IMR-90 (cell line): Measurements from ENCODE around the gene CCDC92. TPM values are rescaled to one million over a fixed set of nuclear protein-coding genes. Genes with fewer than 3 reads are reported as not detected.

Source experiments
- ATAC-seq: fragments of 200-7000 bp; cut with Tn5 transposase; 2 replicates; pipeline ENCODE4 v1.9.1; 2020; ENCODE audit warnings: low read depth, mild to moderate bottlenecking, moderate library complexity
- BruUV-seq: library from RNA; stranded (reverse); fragments of 400-500 nt; replicated peaks from 2 replicates; lab custom pipeline; 2021; lab: Mats Ljungman, UMichigan
- CTCF ChIA-PET: fragments of 300-600 bp; formaldehyde crosslinking; extraction: SDS; loops from one replicate; lab custom pipeline; 2021; ENCODE audit warnings: antibody characterized with exemption; lab: Yijun Ruan, JAX
- POLR2A ChIA-PET: fragments of 300-600 bp; sonication (Branson Sonifier 250); formaldehyde crosslinking; loops from one replicate; lab custom pipeline; 2022; ENCODE audit warnings: antibody characterized with exemption; ENCODE audit not compliant: unreplicated experiment; lab: Charles Lee
- DNase-seq: peaks from one replicate; pipeline ENCODE4 v3.0.0; 2013
- H2AFZ ChIP-seq: replicated peaks from 2 replicates; pipeline ENCODE3; 2013; ENCODE audit warnings: low read length, mild to moderate bottlenecking; ENCODE audit not compliant: poor library complexity
- H2AK5ac ChIP-seq: 2 replicates; pipeline ENCODE4 v1.6.1; 2013; ENCODE audit warnings: low read depth, low read length, inconsistent platforms
- H2AK9ac ChIP-seq: replicated peaks from 2 replicates; pipeline ENCODE3; 2013; ENCODE audit warnings: mild to moderate bottlenecking, low read depth, low read length, moderate library complexity; ENCODE audit not compliant: poor library complexity
- H2BK120ac ChIP-seq: 2 replicates; pipeline ENCODE4 v1.6.1; 2013; ENCODE audit warnings: low read depth, low read length, inconsistent platforms
- H2BK15ac ChIP-seq: 3 replicates; pipeline ENCODE4 v1.6.1; 2013; ENCODE audit warnings: low read depth, low read length, inconsistent platforms
- H2BK20ac ChIP-seq: 2 replicates; pipeline ENCODE4 v1.6.1; 2013; ENCODE audit warnings: low read depth, mild to moderate bottlenecking, inconsistent platforms, low read length, moderate library complexity
- H2BK5ac ChIP-seq: 2 replicates; pipeline ENCODE4 v1.6.1; 2013; ENCODE audit warnings: mild to moderate bottlenecking, low read depth, low read length, inconsistent platforms; ENCODE audit not compliant: poor library complexity, severe bottlenecking
- H3K14ac ChIP-seq: replicated peaks from 2 replicates; pipeline ENCODE4 v1.6.1; 2013; ENCODE audit warnings: low read depth, low read length, inconsistent platforms
- H3K18ac ChIP-seq: 2 replicates; pipeline ENCODE4 v1.6.1; 2013; ENCODE audit warnings: low read depth, low read length, control low read depth
- H3K23ac ChIP-seq: 2 replicates; pipeline ENCODE4 v1.6.1; 2013; ENCODE audit warnings: low read depth, low read length, inconsistent platforms
- H3K27ac ChIP-seq: 2 replicates; pipeline ENCODE4 v1.5.1; 2013; ENCODE audit warnings: mild to moderate bottlenecking, control low read depth, low read length; ENCODE audit not compliant: insufficient read depth
- H3K27me3 ChIP-seq: 2 replicates; pipeline ENCODE4 v1.6.1; 2013; ENCODE audit warnings: low read length; ENCODE audit not compliant: control insufficient read depth, insufficient read depth
- H3K36me3 ChIP-seq: 2 replicates; pipeline ENCODE4 v1.6.1; 2013; ENCODE audit warnings: low read length, mixed read lengths; ENCODE audit not compliant: control insufficient read depth, insufficient read depth
- H3K4ac ChIP-seq: 2 replicates; pipeline ENCODE4 v1.6.1; 2013; ENCODE audit warnings: low read depth, low read length, inconsistent platforms
- H3K4me1 ChIP-seq: 2 replicates; pipeline ENCODE4 v1.6.1; 2013; ENCODE audit warnings: low read length, mixed read lengths; ENCODE audit not compliant: control insufficient read depth, insufficient read depth
- H3K4me2 ChIP-seq: 2 replicates; pipeline ENCODE4 v1.6.1; 2013; ENCODE audit warnings: low read depth, mild to moderate bottlenecking, control low read depth, low read length, moderate library complexity
- H3K4me3 ChIP-seq: 2 replicates; pipeline ENCODE4 v1.5.1; 2013; ENCODE audit warnings: low read depth, mild to moderate bottlenecking, control low read depth, low read length, moderate library complexity; ENCODE audit not compliant: insufficient read depth
- H3K56ac ChIP-seq: 2 replicates; pipeline ENCODE4 v1.6.1; 2013; ENCODE audit warnings: low read length, inconsistent platforms; ENCODE audit not compliant: insufficient read depth; ENCODE audit errors: extremely low read depth
- H3K79me1 ChIP-seq, 2 experiments: 2 replicates each; pipeline ENCODE4 v1.6.1; 2013; ENCODE audit warnings: low read length in 2 of 2, inconsistent platforms in 1 of 2, low read depth in 1 of 2
- H3K9ac ChIP-seq: 2 replicates; pipeline ENCODE4 v1.6.1; 2013; ENCODE audit warnings: low read depth, low read length, control low read depth
- H3K9me1 ChIP-seq: 2 replicates; pipeline ENCODE4 v1.6.1; 2013; ENCODE audit warnings: low read length, inconsistent platforms; ENCODE audit not compliant: insufficient read depth
- H3K9me3 ChIP-seq: 2 replicates; pipeline ENCODE4 v1.6.1; 2013; ENCODE audit warnings: low read length; ENCODE audit not compliant: control insufficient read depth, insufficient read depth
- H4K20me1 ChIP-seq: 2 replicates; pipeline ENCODE4 v1.6.1; 2013; ENCODE audit warnings: low read length, inconsistent platforms; ENCODE audit not compliant: insufficient read depth
- H4K5ac ChIP-seq: 2 replicates; pipeline ENCODE4 v1.6.1; 2013; ENCODE audit warnings: mild to moderate bottlenecking, low read depth, low read length, control low read depth
- H4K8ac ChIP-seq, 2 experiments: 2 replicates each; pipeline ENCODE4 v1.6.1; 2013; ENCODE audit warnings: low read depth in 2 of 2, low read length in 2 of 2, control low read depth in 1 of 2, inconsistent platforms in 1 of 2
- H4K91ac ChIP-seq: 2 replicates; pipeline ENCODE4 v1.6.1; 2013; ENCODE audit warnings: low read depth, low read length, inconsistent platforms; ENCODE audit not compliant: insufficient read depth
- BHLHE40 ChIP-seq: fragments of 150-350 bp; IDR thresholded peaks from 2 replicates; pipeline ENCODE4 v1.6.1; 2016; ENCODE audit warnings: mild to moderate bottlenecking, low read depth, low read length
- CEBPB ChIP-seq: IDR thresholded peaks from 2 replicates; pipeline ENCODE4 v1.6.1; 2012; ENCODE audit warnings: low read depth, low read length, improper control_type of control experiment
- CHD1 ChIP-seq: IDR thresholded peaks from 2 replicates; pipeline ENCODE4 v1.6.1; 2012; ENCODE audit warnings: low read depth, low read length, improper control_type of control experiment
- CTCF ChIP-seq: conservative IDR thresholded peaks from 2 replicates; pipeline ENCODE4 v1.5.1; 2012; ENCODE audit warnings: mild to moderate bottlenecking, low read depth, low read length, improper control_type of control experiment
- ELK1 ChIP-seq: fragments of 150-350 bp; IDR thresholded peaks from 2 replicates; pipeline ENCODE4 v1.6.1; 2016; ENCODE audit warnings: low read depth, mild to moderate bottlenecking, low read length, moderate library complexity, borderline replicate concordance
- FOS ChIP-seq: fragments of 150-350 bp; IDR thresholded peaks from 2 replicates; pipeline ENCODE4 v1.6.1; 2016; ENCODE audit warnings: low read depth, low read length
- MAFK ChIP-seq: IDR thresholded peaks from 2 replicates; pipeline ENCODE4 v1.6.1; 2012; ENCODE audit warnings: low read depth, low read length, improper control_type of control experiment
- MAZ ChIP-seq: IDR thresholded peaks from 2 replicates; pipeline ENCODE4 v1.6.1; 2012; ENCODE audit warnings: low read depth, mild to moderate bottlenecking, low read length, improper control_type of control experiment, moderate library complexity, borderline replicate concordance
- MXI1 ChIP-seq: IDR thresholded peaks from 2 replicates; pipeline ENCODE4 v1.6.1; 2012; ENCODE audit warnings: low read depth, mild to moderate bottlenecking, low read length, moderate library complexity, borderline replicate concordance
- NFE2L2 ChIP-seq: fragments of 150-350 bp; IDR thresholded peaks from 2 replicates; pipeline ENCODE4 v1.6.1; 2016; ENCODE audit warnings: low read depth, mild to moderate bottlenecking, low read length
- POLR2A ChIP-seq: IDR thresholded peaks from 2 replicates; pipeline ENCODE4 v1.6.1; 2012; ENCODE audit warnings: mild to moderate bottlenecking, low read depth, low read length
- RAD21 ChIP-seq: IDR thresholded peaks from 2 replicates; pipeline ENCODE4 v1.6.1; 2012; ENCODE audit warnings: low read length, improper control_type of control experiment
- RCOR1 ChIP-seq: IDR thresholded peaks from 2 replicates; pipeline ENCODE4 v1.6.1; 2012; ENCODE audit warnings: mild to moderate bottlenecking, low read length, improper control_type of control experiment; ENCODE audit not compliant: insufficient replicate concordance
- RFX5 ChIP-seq: IDR thresholded peaks from 2 replicates; pipeline ENCODE4 v1.8.0; 2012; ENCODE audit warnings: low read depth, mild to moderate bottlenecking, low read length, moderate library complexity
- SMC3 ChIP-seq: fragments of 150-350 bp; IDR thresholded peaks from 2 replicates; pipeline ENCODE4 v1.6.1; 2016; ENCODE audit warnings: low read depth, mild to moderate bottlenecking, antibody characterized with exemption, low read length, moderate library complexity
- WGBS, 2 experiments: methylation state at CpG; one replicate each; pipeline versions ENCODE4 v1.1.5 to v1.1.7; 2013; ENCODE audit warnings: missing lambda C conversion rate in 2 of 2; ENCODE audit not compliant: insufficient read length in 1 of 2; ENCODE audit errors: extremely low coverage in 2 of 2; 5-methylcytosine and 5-hydroxymethylcytosine counted together
- dilution Hi-C: fragments of 300-500 bp; cut with HindIII; formaldehyde crosslinking; loops from one replicate; pipeline ENCODE4 v1.14.3; 2018; ENCODE audit warnings: low sequenced_read_pairs; ENCODE audit not compliant: unreplicated experiment
- in situ Hi-C: fragments of 300-500 bp; cut with MboI; formaldehyde crosslinking; loops from 3 replicates; pipeline ENCODE4 v1.14.3; 2019; ENCODE audit warnings: low sequenced_read_pairs, inconsistent platforms, mixed read lengths
- intact Hi-C: fragments of 100-400 bp; cut with micrococcal nuclease; formaldehyde crosslinking; loops from 2 replicates; pipeline ENCODE4 v1.10.0; 2022
- polyA plus RNA-seq, 3 experiments: library from polyadenylated mRNA; depleted of rRNA; stranded (reverse); fragments of >200 nt; gene quantifications; 2 replicates each; pipeline ENCODE4 v1.2.3, GENCODE V29; 2012; ENCODE audit warnings: low replicate concordance in 1 of 3
- total RNA-seq: library from RNA; depleted of rRNA; stranded (reverse); fragments of >200 nt; gene quantifications from 2 replicates; pipeline ENCODE4 v1.2.3, GENCODE V29; 2012

The CCDC92 gene
- total and polyA plus RNA-seq, 2 of the 4 experiments (the other 2 are of a cell fraction), result 5.7 to 55.5 TPM

GRCh38 chr12:123931686-123932321 lies 40.8 kb downstream of the CCDC92 start:
- BruUV-seq, result no TSS peak
- WGBS, 2 experiments, result 92% methylated on average over 6 of the region's 14 CpGs; no CpG with 5 or more reads in 1 of the 2 experiments
- Histone ChIP-seq H4K5ac (no peak overlapping the region), H3K4me2 (no peak overlapping the region), H4K20me1 (no peaks in the 10 kb centered on the region), H2AFZ (no peak overlapping the region), H3K56ac (no peak overlapping the region), H3K79me1 (peaks cover 0 to 3% of the 10 kb centered on the region in 2 experiments; a peak in 1 of 4 replicates), H2BK20ac (no peak overlapping the region), H3K4me3 (no peak overlapping the region), H3K27me3 (no peaks in the 10 kb centered on the region), H4K91ac (no peak overlapping the region), H2BK15ac (no peak overlapping the region), H2BK120ac (no peak overlapping the region), H2BK5ac (no peak overlapping the region), H2AK9ac (no peak overlapping the region), H3K18ac (no peak overlapping the region), H3K9me1 (no peaks in the 10 kb centered on the region), H3K4ac (no peak overlapping the region), H3K27ac (no peak overlapping the region), H2AK5ac (no peak overlapping the region), H4K8ac (no peak overlapping the region), H3K4me1 (no peaks in the 10 kb centered on the region), H3K36me3 (peaks cover 11% of the 10 kb centered on the region; the same call in 1 of the 2 replicates), H3K23ac (no peak overlapping the region), H3K9ac (no peak overlapping the region), H3K9me3 (no peaks in the 10 kb centered on the region; the same call in 1 of the 2 replicates), H3K14ac (no peak overlapping the region)
- ATAC-seq (no peak), DNase-seq (no peak)
- dilution Hi-C loops (no loop called here), in situ Hi-C loops (no loop called here), intact Hi-C loops (no loop called here)
- no peak for TF ChIP-seq CHD1
- no peak for TF ChIP-seq SMC3
- no peak for TF ChIP-seq FOS
- TF ChIP-seq MAFK, result no peak
- TF ChIP-seq MAZ, result no peak
- TF ChIP-seq RFX5, result no peak
- TF ChIP-seq RAD21, result no peak
- no peak for TF ChIP-seq NFE2L2
- TF ChIP-seq BHLHE40, result no peak
- no peak for TF ChIP-seq CEBPB
- TF ChIP-seq POLR2A, result no peak
- TF ChIP-seq ELK1, result no peak
- no peak for TF ChIP-seq MXI1
- no peak for TF ChIP-seq CTCF
- no peak for TF ChIP-seq RCOR1
- CTCF ChIA-PET, result no interaction called here
- POLR2A ChIA-PET, result no interaction called here
